Activated T-cell treated with anti-CD3 and anti-CD28 coated beads, Interleukin-2, amount 50 U/mL, for 4 hours (primary cell): ENCODE data around the gene CLDN14. TPM values are rescaled to one million over a fixed set of nuclear protein-coding genes. Genes with fewer than 3 reads are reported as not detected.

Experiments
- ATAC-seq, 2 donors: fragments of 200-7000 bp; cut with Tn5 transposase; one replicate each; pipeline ENCODE4 v1.10.0; 2021
- DNase-seq: peaks from one replicate; pipeline ENCODE4 v3.0.0-alpha.2; 2020
- H3K27me3 Mint-ChIP-seq: one replicate; pipeline ENCODE4 v1.8.0; 2021; ENCODE audit warnings: low read depth, mixed read lengths
- H3K36me3 Mint-ChIP-seq: one replicate; pipeline ENCODE4 v1.8.0; 2022; ENCODE audit warnings: mixed read lengths; ENCODE audit not compliant: insufficient read depth
- H3K4me1 Mint-ChIP-seq: one replicate; pipeline ENCODE4 v1.8.0; 2021; ENCODE audit warnings: low read depth, mixed read lengths
- H3K4me3 Mint-ChIP-seq: one replicate; pipeline ENCODE4 v1.8.0; 2021; ENCODE audit warnings: mild to moderate bottlenecking, moderate library complexity, mixed read lengths
- H3K9me3 Mint-ChIP-seq: one replicate; pipeline ENCODE4 v1.8.0; 2021; ENCODE audit warnings: mixed read lengths
- total RNA-seq, 3 donors: library from RNA; stranded (reverse); gene quantifications; one replicate each; pipeline ENCODE4 v1.2.1, GENCODE V29; 2021

Gene CLDN14
- total RNA-seq, 3 donors from 2014 or later = not detected

GRCh38 chr21:36509973-36510664 lies 30.2 kb upstream of the CLDN14 start:
- Mint-ChIP-seq H3K27me3 (peaks cover 6% of the 10 kb centered on the region), H3K9me3 (no peaks in the 10 kb centered on the region), H3K36me3 (no peaks in the 10 kb centered on the region), H3K4me1 (peaks cover 8% of the 10 kb centered on the region), H3K4me3 (no peak overlapping the region)
- DNase-seq (no peak), ATAC-seq (no peak)

- peaks cover 8% of the 10 kb centered on the region for H3K4me1 Mint-ChIP-seq
- ATAC-seq = no peak
- H3K4me3 Mint-ChIP-seq = no peak overlapping the region
- no peaks in the 10 kb centered on the region for H3K9me3 Mint-ChIP-seq
- H3K36me3 Mint-ChIP-seq = no peaks in the 10 kb centered on the region
- DNase-seq = no peak
- peaks cover 4% of the 10 kb centered on the region for H3K27me3 Mint-ChIP-seq
Observed at GRCh38 chr21:36508948-36509347, 29.0 kb upstream of the CLDN14 start.

GRCh38 chr21:36507397-36508018 lies 27.6 kb upstream of the CLDN14 start:
- Mint-ChIP-seq H3K36me3 (no peaks in the 10 kb centered on the region), H3K4me3 (no peak overlapping the region)
- no peak for ATAC-seq

GRCh38 chr21:36506482-36506881 lies 26.6 kb upstream of the CLDN14 start:
- ATAC-seq (no peak), DNase-seq (no peak)
- Mint-ChIP-seq H3K4me1 (peaks cover 4% of the 10 kb centered on the region), H3K4me3 (no peak overlapping the region), H3K36me3 (no peaks in the 10 kb centered on the region), H3K27me3 (peaks cover 8% of the 10 kb centered on the region), H3K9me3 (no peaks in the 10 kb centered on the region)

More at GRCh38 chr21:36507397-36508018, 27.6 kb upstream of the CLDN14 start:
- no peaks in the 10 kb centered on the region for H3K9me3 Mint-ChIP-seq
- no peak for DNase-seq
- peaks cover 8% of the 10 kb centered on the region for H3K4me1 Mint-ChIP-seq
- peaks cover 8% of the 10 kb centered on the region for H3K27me3 Mint-ChIP-seq

GRCh38 chr21:36504067-36505058 lies 24.4 kb upstream of the CLDN14 start:
- peaks cover 10% of the 10 kb centered on the region for H3K27me3 Mint-ChIP-seq
- no peaks in the 10 kb centered on the region for H3K4me1 Mint-ChIP-seq
- DNase-seq = peak; percentile 17
- ATAC-seq = no peak
- H3K4me3 Mint-ChIP-seq = no peak overlapping the region
- no peaks in the 10 kb centered on the region for H3K9me3 Mint-ChIP-seq
- H3K36me3 Mint-ChIP-seq = no peaks in the 10 kb centered on the region

- Mint-ChIP-seq H3K36me3 (no peaks in the 10 kb centered on the region), H3K27me3 (peaks cover 6% of the 10 kb centered on the region), H3K9me3 (no peaks in the 10 kb centered on the region), H3K4me1 (no peaks in the 10 kb centered on the region), H3K4me3 (no peak overlapping the region)
- DNase-seq (no peak), ATAC-seq (no peak)
Observed at GRCh38 chr21:36502365-36502764, 22.4 kb upstream of the CLDN14 start.

- Mint-ChIP-seq H3K4me3 (no peak overlapping the region), H3K4me1 (no peaks in the 10 kb centered on the region), H3K36me3 (no peaks in the 10 kb centered on the region), H3K9me3 (no peaks in the 10 kb centered on the region), H3K27me3 (peaks cover 6% of the 10 kb centered on the region)
- no peak for ATAC-seq
- no peak for DNase-seq
Observed at GRCh38 chr21:36501589-36501892, 21.6 kb upstream of the CLDN14 start.

GRCh38 chr21:36499578-36500471 lies 19.9 kb upstream of the CLDN14 start:
- ATAC-seq (no peak), DNase-seq (no peak)
- Mint-ChIP-seq H3K36me3 (no peaks in the 10 kb centered on the region), H3K9me3 (no peaks in the 10 kb centered on the region), H3K4me1 (no peaks in the 10 kb centered on the region), H3K4me3 (no peak overlapping the region), H3K27me3 (peaks cover 6% of the 10 kb centered on the region)

GRCh38 chr21:36494557-36494956 lies 14.6 kb upstream of the CLDN14 start:
- Mint-ChIP-seq H3K9me3 (no peaks in the 10 kb centered on the region), H3K36me3 (no peaks in the 10 kb centered on the region), H3K27me3 (peaks cover 4% of the 10 kb centered on the region), H3K4me3 (no peak overlapping the region), H3K4me1 (no peaks in the 10 kb centered on the region)
- no peak for ATAC-seq
- DNase-seq = no peak

- Mint-ChIP-seq H3K4me1 (no peaks in the 10 kb centered on the region), H3K4me3 (no peak overlapping the region), H3K36me3 (no peaks in the 10 kb centered on the region), H3K27me3 (peaks cover 10% of the 10 kb centered on the region), H3K9me3 (no peaks in the 10 kb centered on the region)
- ATAC-seq (no peak), DNase-seq (no peak)
Observed at GRCh38 chr21:36491209-36491910, 11.4 kb upstream of the CLDN14 start.

- Mint-ChIP-seq H3K36me3 (no peaks in the 10 kb centered on the region), H3K4me1 (no peaks in the 10 kb centered on the region), H3K4me3 (no peak overlapping the region), H3K9me3 (no peaks in the 10 kb centered on the region), H3K27me3 (peaks cover 11% of the 10 kb centered on the region)
- no peak for DNase-seq
- ATAC-seq = no peak
Observed at GRCh38 chr21:36489776-36490165, 9.8 kb upstream of the CLDN14 start.

GRCh38 chr21:36489103-36489775 lies 9.3 kb upstream of the CLDN14 start:
- no peaks in the 10 kb centered on the region for H3K9me3 Mint-ChIP-seq
- no peak overlapping the region for H3K4me3 Mint-ChIP-seq
- DNase-seq = no peak
- H3K27me3 Mint-ChIP-seq = peaks cover 11% of the 10 kb centered on the region
- H3K4me1 Mint-ChIP-seq = no peaks in the 10 kb centered on the region
- no peak for ATAC-seq
- H3K36me3 Mint-ChIP-seq = no peaks in the 10 kb centered on the region
